HepG2 (cell line): Measurements from ENCODE around the gene SPATS2. TPM values are rescaled to one million over a fixed set of nuclear protein-coding genes. Genes with fewer than 3 reads are reported as not detected.

Experiments used
- ATAC-seq: fragments of 200-7000 bp; cut with Tn5 transposase; 3 replicates; pipeline ENCODE4 v1.9.1; 2020; ENCODE audit warnings: mild to moderate bottlenecking, moderate library complexity
- BruUV-seq: library from RNA; stranded (reverse); fragments of 400-500 nt; replicated peaks from 2 replicates; lab custom pipeline; 2021; lab: Mats Ljungman, UMichigan
- CTCF ChIA-PET: fragments of 300-600 bp; formaldehyde crosslinking; extraction: SDS; loops from one replicate; lab custom pipeline; 2021; ENCODE audit warnings: low total read pairs, inconsistent platforms, low intra/inter-chr PET ratio; lab: Yijun Ruan, JAX
- POLR2A ChIA-PET: fragments of 350-600 bp; sonication (Branson Sonifier 250); formaldehyde crosslinking; loops from one replicate; lab custom pipeline; 2020; ENCODE audit warnings: antibody characterized with exemption, inconsistent platforms; lab: Yijun Ruan, JAX
- DNase-seq: peaks from one replicate; pipeline ENCODE4 v3.0.0-alpha.2; 2015; ENCODE audit warnings: low spot score
- FAIRE-seq: peaks from 3 replicates; lab custom pipeline; 2011; peaks lifted over from hg19 to GRCh38; lab: Jason Lieb, UNC
- H2AFZ ChIP-seq: one replicate; pipeline ENCODE4 v1.6.1; 2011; ENCODE audit warnings: low read length, inconsistent platforms
- H3K27ac ChIP-seq: fragments of 300-600 bp; 3 replicates; pipeline ENCODE4 v1.8.0; 2011; ENCODE audit warnings: mixed run types, mild to moderate bottlenecking, mixed read lengths, low read length, inconsistent platforms; ENCODE audit not compliant: insufficient read depth; ENCODE audit errors: extremely low read length
- H3K27me3 ChIP-seq, 2 experiments: fragments of 200-600 bp in 1 of 2; 2 replicates in 1 of 2; 3 replicates in 1 of 2; pipeline versions ENCODE4 v1.6.0 to v1.8.0; 2011; ENCODE audit warnings: low read length in 2 of 2, mild to moderate bottlenecking in 2 of 2, moderate library complexity in 2 of 2, inconsistent platforms in 1 of 2; ENCODE audit not compliant: insufficient read depth in 2 of 2, control insufficient read depth in 1 of 2
- H3K36me3 ChIP-seq, 2 experiments: fragments of 200-600 bp in 1 of 2; replicated peaks in 1 of 2; 2 replicates in 1 of 2; 3 replicates in 1 of 2; pipeline versions ENCODE4 v1.5.1 to v1.8.0; 2011; ENCODE audit warnings: low read length in 2 of 2, inconsistent platforms in 1 of 2; ENCODE audit not compliant: insufficient read depth in 2 of 2, control insufficient read depth in 1 of 2
- H3K4me1 ChIP-seq: 2 replicates; pipeline ENCODE4 v1.5.1; 2012; ENCODE audit warnings: low read length, inconsistent platforms; ENCODE audit not compliant: insufficient read depth
- H3K4me2 ChIP-seq: 2 replicates; pipeline ENCODE4 v1.6.0; 2011; ENCODE audit warnings: low read depth, low read length, inconsistent platforms
- H3K4me3 ChIP-seq, 3 experiments: fragments of 200-600 bp in 1 of 3; sonication (generic), shearing (Covaris generic) in 1 of 3; replicated peaks in 1 of 3; 2 replicates each; pipeline ENCODE4 v1.5.1; 2011 to 2016; ENCODE audit warnings: low read length in 3 of 3, inconsistent platforms in 2 of 3, low read depth in 2 of 3, mild to moderate bottlenecking in 2 of 3, control low read depth in 1 of 3, mixed read lengths in 1 of 3; ENCODE audit not compliant: insufficient read depth in 1 of 3
- H3K79me2 ChIP-seq: one replicate; pipeline ENCODE4 v1.6.1; 2011; ENCODE audit warnings: low read length, inconsistent platforms; ENCODE audit not compliant: insufficient read depth
- H3K9ac ChIP-seq: 2 replicates; pipeline ENCODE4 v1.6.0; 2011; ENCODE audit warnings: mild to moderate bottlenecking, low read depth, low read length, inconsistent platforms; ENCODE audit not compliant: insufficient read depth
- H3K9me3 ChIP-seq: 2 replicates; pipeline ENCODE4 v1.5.1; 2012; ENCODE audit warnings: mild to moderate bottlenecking, low read length
- H4K20me1 ChIP-seq: 2 replicates; pipeline ENCODE4 v1.6.0; 2011; ENCODE audit warnings: inconsistent platforms, mild to moderate bottlenecking, low read length, moderate library complexity; ENCODE audit not compliant: insufficient read depth
- CHCHD3 ChIP-seq: sonication (generic); formaldehyde crosslinking; IDR thresholded peaks from 2 replicates; pipeline ENCODE4 v1.8.0; 2022; ENCODE audit warnings: mild to moderate bottlenecking, missing genetic modification reagents, moderate library complexity
- GABPB1 ChIP-seq: IDR thresholded peaks from 2 replicates; pipeline ENCODE4 v1.6.1; 2016; ENCODE audit warnings: mild to moderate bottlenecking, missing genetic modification reagents, moderate library complexity, missing compliant biosample characterization
- HNRNPK ChIP-seq: fragments of 200-400 bp; formaldehyde crosslinking; IDR thresholded peaks from 2 replicates; pipeline ENCODE4 v1.6.1; 2018; ENCODE audit warnings: low read length, low read depth, moderate library complexity, mild to moderate bottlenecking; ENCODE audit not compliant: poor library complexity, severe bottlenecking
- MAF1 ChIP-seq: sonication (generic); formaldehyde crosslinking; IDR thresholded peaks from 2 replicates; pipeline ENCODE4 v1.5.0; 2020; ENCODE audit warnings: missing genetic modification reagents, borderline replicate concordance
- MTF1 ChIP-seq: sonication (generic); formaldehyde crosslinking; IDR thresholded peaks from 2 replicates; pipeline ENCODE4 v1.5.0; 2020; ENCODE audit warnings: missing genetic modification reagents
- RAD51 ChIP-seq: fragments of 450-650 bp; IDR thresholded peaks from 2 replicates; pipeline ENCODE4 v1.6.1; 2016; ENCODE audit warnings: borderline replicate concordance
- SATB2 ChIP-seq: sonication (generic); formaldehyde crosslinking; IDR thresholded peaks from 2 replicates; pipeline ENCODE4 v1.5.0; 2020; ENCODE audit warnings: missing genetic modification reagents
- TOE1 ChIP-seq: sonication (generic); formaldehyde crosslinking; IDR thresholded peaks from 2 replicates; pipeline ENCODE4 v1.4.0; 2020; ENCODE audit warnings: mild to moderate bottlenecking, missing genetic modification reagents
- XRCC5 ChIP-seq: fragments of 200-400 bp; formaldehyde crosslinking; optimal IDR thresholded peaks from 2 replicates; pipeline ENCODE3; 2017; ENCODE audit warnings: mild to moderate bottlenecking, low read length
- ZFP62 ChIP-seq: sonication (generic); formaldehyde crosslinking; IDR thresholded peaks from 2 replicates; pipeline ENCODE4 v1.4.0; 2020; ENCODE audit warnings: missing genetic modification reagents
- ZNF546 ChIP-seq: sonication (generic); formaldehyde crosslinking; conservative IDR thresholded peaks from 2 replicates; pipeline ENCODE4 v1.8.1; 2023; ENCODE audit warnings: mild to moderate bottlenecking, missing genetic modification reagents
- WGBS: methylation state at CpG from one replicate; pipeline ENCODE4 v1.1.6; 2017; ENCODE audit warnings: low lambda C conversion rate; 5-methylcytosine and 5-hydroxymethylcytosine counted together
- in situ Hi-C: cut with HindIII; loops from 2 replicates; pipeline ENCODE4 v1.10.0; 2017; ENCODE audit warnings: low pct_unique_long_range_greater_than_20kb; ENCODE audit not compliant: extremely low pct_ligation_motif_present
- intact Hi-C: fragments of 100-400 bp; cut with micrococcal nuclease; formaldehyde crosslinking; loops from one replicate; pipeline ENCODE4 v1.10.0; 2022; ENCODE audit not compliant: unreplicated experiment
- polyA plus RNA-seq, 8 experiments: library from polyadenylated mRNA; depleted of rRNA in 3 of 8; stranded (reverse) in 7 of 8; unstranded in 1 of 8; fragments of >200 nt; fragmentation: Illumina TruSeq in 4 of 8; extraction: Trizol in 4 of 8; gene quantifications; 2 replicates each; pipeline versions ENCODE4 v1.2.1 to v1.2.3, GENCODE V29; 2011 to 2016; ENCODE audit warnings: low read depth in 4 of 8, missing spikeins in 1 of 8, mixed read lengths in 1 of 8; ENCODE audit not compliant: insufficient read depth in 1 of 8
- total RNA-seq, 5 experiments: library from RNA; depleted of rRNA; stranded (reverse); fragments of >200 nt; fragmentation: Illumina TruSeq; extraction: Trizol; gene quantifications; 2 replicates each; pipeline ENCODE4 v1.2.3, GENCODE V29; 2016; ENCODE audit warnings: low read depth in 1 of 5
- TF ChIP-seq, protein P1 (sequence below): sonication (generic); formaldehyde crosslinking; IDR thresholded peaks from 2 replicates; pipeline ENCODE4 v1.5.1; 2020; ENCODE audit warnings: mild to moderate bottlenecking, moderate library complexity, missing genetic modification reagents
- TF ChIP-seq, protein P2 (sequence below): sonication (generic); formaldehyde crosslinking; IDR thresholded peaks from 2 replicates; pipeline ENCODE4 v1.5.0; 2020; ENCODE audit warnings: mild to moderate bottlenecking, missing genetic modification reagents
- TF ChIP-seq, protein P3 (sequence below): sonication (generic); formaldehyde crosslinking; IDR thresholded peaks from 2 replicates; pipeline ENCODE4 v1.4.0; 2020; ENCODE audit warnings: missing genetic modification reagents

Gene SPATS2
- total and polyA plus RNA-seq, 2 of the 13 experiments (the other 11 are each of a cell fraction or from before 2014, with no cell fraction given) = 19.3 to 28.1 TPM

DNA sequence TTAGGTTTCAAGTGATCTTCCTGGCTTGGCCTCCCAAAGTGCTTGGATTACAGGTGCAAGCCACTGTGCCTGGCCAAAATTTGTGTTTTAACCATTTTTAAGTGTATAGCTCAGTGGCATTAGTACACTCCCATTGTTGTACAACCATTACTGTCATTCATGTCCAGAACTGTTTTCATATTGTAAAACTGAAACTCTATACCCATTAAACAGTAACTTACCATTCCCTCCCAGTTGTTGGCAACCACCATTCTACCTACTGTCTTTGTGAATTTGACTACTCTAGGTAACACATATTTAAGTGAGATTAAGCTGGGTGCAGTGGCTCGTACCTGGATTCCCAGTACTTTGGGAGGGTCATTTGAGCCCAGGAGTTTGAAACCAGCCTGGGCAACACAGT is 104.3 kb downstream of the SPATS2 start (continued):
- TF ChIP-seq, protein P1, sequence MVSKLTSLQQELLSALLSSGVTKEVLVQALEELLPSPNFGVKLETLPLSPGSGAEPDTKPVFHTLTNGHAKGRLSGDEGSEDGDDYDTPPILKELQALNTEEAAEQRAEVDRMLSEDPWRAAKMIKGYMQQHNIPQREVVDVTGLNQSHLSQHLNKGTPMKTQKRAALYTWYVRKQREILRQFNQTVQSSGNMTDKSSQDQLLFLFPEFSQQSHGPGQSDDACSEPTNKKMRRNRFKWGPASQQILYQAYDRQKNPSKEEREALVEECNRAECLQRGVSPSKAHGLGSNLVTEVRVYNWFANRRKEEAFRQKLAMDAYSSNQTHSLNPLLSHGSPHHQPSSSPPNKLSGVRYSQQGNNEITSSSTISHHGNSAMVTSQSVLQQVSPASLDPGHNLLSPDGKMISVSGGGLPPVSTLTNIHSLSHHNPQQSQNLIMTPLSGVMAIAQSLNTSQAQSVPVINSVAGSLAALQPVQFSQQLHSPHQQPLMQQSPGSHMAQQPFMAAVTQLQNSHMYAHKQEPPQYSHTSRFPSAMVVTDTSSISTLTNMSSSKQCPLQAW (CRISPR knock-in tag) = no peak
- TF ChIP-seq HNRNPK = no peak
- TF ChIP-seq, protein P2, sequence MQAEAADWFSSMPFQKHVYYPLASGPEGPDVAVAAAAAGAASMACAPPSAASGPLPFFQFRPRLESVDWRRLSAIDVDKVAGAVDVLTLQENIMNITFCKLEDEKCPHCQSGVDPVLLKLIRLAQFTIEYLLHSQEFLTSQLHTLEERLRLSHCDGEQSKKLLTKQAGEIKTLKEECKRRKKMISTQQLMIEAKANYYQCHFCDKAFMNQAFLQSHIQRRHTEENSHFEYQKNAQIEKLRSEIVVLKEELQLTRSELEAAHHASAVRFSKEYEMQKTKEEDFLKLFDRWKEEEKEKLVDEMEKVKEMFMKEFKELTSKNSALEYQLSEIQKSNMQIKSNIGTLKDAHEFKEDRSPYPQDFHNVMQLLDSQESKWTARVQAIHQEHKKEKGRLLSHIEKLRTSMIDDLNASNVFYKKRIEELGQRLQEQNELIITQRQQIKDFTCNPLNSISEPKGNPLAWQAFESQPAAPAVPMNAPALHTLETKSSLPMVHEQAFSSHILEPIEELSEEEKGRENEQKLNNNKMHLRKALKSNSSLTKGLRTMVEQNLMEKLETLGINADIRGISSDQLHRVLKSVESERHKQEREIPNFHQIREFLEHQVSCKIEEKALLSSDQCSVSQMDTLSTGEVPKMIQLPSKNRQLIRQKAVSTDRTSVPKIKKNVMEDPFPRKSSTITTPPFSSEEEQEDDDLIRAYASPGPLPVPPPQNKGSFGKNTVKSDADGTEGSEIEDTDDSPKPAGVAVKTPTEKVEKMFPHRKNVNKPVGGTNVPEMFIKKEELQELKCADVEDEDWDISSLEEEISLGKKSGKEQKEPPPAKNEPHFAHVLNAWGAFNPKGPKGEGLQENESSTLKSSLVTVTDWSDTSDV (CRISPR knock-in tag) = no peak
- no peak for TF ChIP-seq RAD51

DNA sequence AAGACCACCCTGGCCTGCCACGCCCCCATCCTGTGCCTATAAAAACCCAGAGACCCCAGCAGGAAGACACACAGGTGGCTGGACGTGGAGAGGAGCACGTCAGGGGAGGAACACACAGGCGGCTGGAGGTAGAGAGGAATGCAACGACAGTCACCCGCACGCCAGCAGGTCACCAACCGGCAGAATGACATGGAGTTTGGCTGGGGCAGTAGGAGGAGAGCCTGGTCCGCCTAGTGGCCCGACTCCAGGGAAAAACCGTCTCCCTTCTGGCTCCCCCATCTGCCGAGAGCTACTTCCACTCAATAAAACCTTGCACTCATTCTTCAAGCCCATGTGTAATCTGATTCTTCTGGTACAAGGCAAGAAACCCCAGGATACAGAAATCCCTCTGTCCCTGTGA is 108.8 kb downstream of the SPATS2 start:
- intact Hi-C loops = no loop called here
- no peaks in the 10 kb centered on the region for H3K27me3 ChIP-seq
- over 99% methylated on average over 12 of the region's 12 CpGs for WGBS
- H3K9me3 ChIP-seq = no peaks in the 10 kb centered on the region
- BruUV-seq = no TSS peak
- no peak for ATAC-seq
- POLR2A ChIA-PET = no interaction called here
- in situ Hi-C loops = no loop called here
- CTCF ChIA-PET = no interaction called here
- H4K20me1 ChIP-seq = no peaks in the 10 kb centered on the region
- no peak overlapping the region for H3K9ac ChIP-seq
- H3K27ac ChIP-seq = no peak overlapping the region
- H3K4me2 ChIP-seq = no peak overlapping the region
- no peak for DNase-seq
- peaks cover 0 to 9% of the 10 kb centered on the region in 2 experiments; a peak in 2 of 5 replicates for H3K36me3 ChIP-seq
- FAIRE-seq = no peak
- H3K4me3 ChIP-seq = no peak overlapping the region
- no peak overlapping the region for H2AFZ ChIP-seq
- no peaks in the 10 kb centered on the region for H3K79me2 ChIP-seq
- no peaks in the 10 kb centered on the region for H3K4me1 ChIP-seq
- TF ChIP-seq ZNF546 (CRISPR knock-in tag) = no peak
- TF ChIP-seq SATB2 (CRISPR knock-in tag) = no peak
- no peak for TF ChIP-seq MTF1 (CRISPR knock-in tag)
- TF ChIP-seq GABPB1 (CRISPR knock-in tag) = no peak
- no peak for TF ChIP-seq TOE1
- TF ChIP-seq XRCC5 = no peak
- TF ChIP-seq ZFP62 (CRISPR knock-in tag) = no peak
- TF ChIP-seq MAF1 (CRISPR knock-in tag) = no peak
- TF ChIP-seq, protein P3, sequence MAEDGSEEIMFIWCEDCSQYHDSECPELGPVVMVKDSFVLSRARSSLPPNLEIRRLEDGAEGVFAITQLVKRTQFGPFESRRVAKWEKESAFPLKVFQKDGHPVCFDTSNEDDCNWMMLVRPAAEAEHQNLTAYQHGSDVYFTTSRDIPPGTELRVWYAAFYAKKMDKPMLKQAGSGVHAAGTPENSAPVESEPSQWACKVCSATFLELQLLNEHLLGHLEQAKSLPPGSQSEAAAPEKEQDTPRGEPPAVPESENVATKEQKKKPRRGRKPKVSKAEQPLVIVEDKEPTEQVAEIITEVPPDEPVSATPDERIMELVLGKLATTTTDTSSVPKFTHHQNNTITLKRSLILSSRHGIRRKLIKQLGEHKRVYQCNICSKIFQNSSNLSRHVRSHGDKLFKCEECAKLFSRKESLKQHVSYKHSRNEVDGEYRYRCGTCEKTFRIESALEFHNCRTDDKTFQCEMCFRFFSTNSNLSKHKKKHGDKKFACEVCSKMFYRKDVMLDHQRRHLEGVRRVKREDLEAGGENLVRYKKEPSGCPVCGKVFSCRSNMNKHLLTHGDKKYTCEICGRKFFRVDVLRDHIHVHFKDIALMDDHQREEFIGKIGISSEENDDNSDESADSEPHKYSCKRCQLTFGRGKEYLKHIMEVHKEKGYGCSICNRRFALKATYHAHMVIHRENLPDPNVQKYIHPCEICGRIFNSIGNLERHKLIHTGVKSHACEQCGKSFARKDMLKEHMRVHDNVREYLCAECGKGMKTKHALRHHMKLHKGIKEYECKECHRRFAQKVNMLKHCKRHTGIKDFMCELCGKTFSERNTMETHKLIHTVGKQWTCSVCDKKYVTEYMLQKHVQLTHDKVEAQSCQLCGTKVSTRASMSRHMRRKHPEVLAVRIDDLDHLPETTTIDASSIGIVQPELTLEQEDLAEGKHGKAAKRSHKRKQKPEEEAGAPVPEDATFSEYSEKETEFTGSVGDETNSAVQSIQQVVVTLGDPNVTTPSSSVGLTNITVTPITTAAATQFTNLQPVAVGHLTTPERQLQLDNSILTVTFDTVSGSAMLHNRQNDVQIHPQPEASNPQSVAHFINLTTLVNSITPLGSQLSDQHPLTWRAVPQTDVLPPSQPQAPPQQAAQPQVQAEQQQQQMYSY (CRISPR knock-in tag) = no peak
- no peak for TF ChIP-seq CHCHD3
